Activated CD8-positive, alpha-beta T cell treated with anti-CD3 and anti-CD28 coated beads for 36 hours (primary cell): ENCODE results near the gene MCCC1. TPM values are rescaled to one million over a fixed set of nuclear protein-coding genes. Genes with fewer than 3 reads are reported as not detected.

Experiments
- ATAC-seq: fragments of 200-7000 bp; cut with Tn5 transposase; one replicate; pipeline ENCODE4 v1.10.0; 2021; ENCODE audit warnings: mild to moderate bottlenecking, moderate library complexity
- CTCF ChIA-PET: fragments of 350-600 bp; sonication (Branson Sonifier 250); formaldehyde crosslinking; loops from one replicate; lab custom pipeline; 2021; ENCODE audit warnings: antibody characterized with exemption; lab: Charles Lee
- POLR2A ChIA-PET: fragments of 350-600 bp; sonication (Branson Sonifier 250); formaldehyde crosslinking; loops from one replicate; lab custom pipeline; 2021; ENCODE audit warnings: antibody characterized with exemption; lab: Charles Lee
- DNase-seq: peaks from one replicate; pipeline ENCODE4 v3.0.0-alpha.2; 2020
- H3K27ac Mint-ChIP-seq: one replicate; pipeline ENCODE4 v1.8.0; 2021; ENCODE audit warnings: mild to moderate bottlenecking, mixed read lengths
- H3K27me3 Mint-ChIP-seq: one replicate; pipeline ENCODE4 v1.8.0; 2021; ENCODE audit warnings: mixed read lengths
- H3K36me3 Mint-ChIP-seq: one replicate; pipeline ENCODE4 v1.8.0; 2021; ENCODE audit warnings: low read depth, mixed read lengths
- H3K4me1 Mint-ChIP-seq: one replicate; pipeline ENCODE4 v1.8.0; 2021; ENCODE audit warnings: low read depth, mixed read lengths
- H3K4me3 Mint-ChIP-seq: one replicate; pipeline ENCODE4 v1.8.0; 2021; ENCODE audit warnings: mild to moderate bottlenecking, moderate library complexity, mixed read lengths
- H3K9me3 Mint-ChIP-seq: one replicate; pipeline ENCODE4 v1.8.0; 2021; ENCODE audit warnings: mixed read lengths
- CTCF ChIP-seq: fragments of 200-600 bp; IDR thresholded peaks from one replicate; pipeline ENCODE4 v1.8.0; 2022; ENCODE audit warnings: antibody characterized with exemption, mild to moderate bottlenecking
- intact Hi-C: fragments of 100-400 bp; cut with micrococcal nuclease; formaldehyde crosslinking; loops from one replicate; pipeline ENCODE4 v1.10.0; 2022
- total RNA-seq, 2 experiments: library from RNA; stranded (reverse); gene quantifications; one replicate each; pipeline ENCODE4 v1.2.3, GENCODE V29; 2021

The MCCC1 gene
- total RNA-seq, 2 experiments from 2014 or later: 35.0 to 38.0 TPM

- H3K9me3 Mint-ChIP-seq: no peaks in the 10 kb centered on the region
- peaks cover 6% of the 10 kb centered on the region for H3K36me3 Mint-ChIP-seq
- peak; percentile 39 for DNase-seq
- TF ChIP-seq CTCF: no peak
- H3K4me3 Mint-ChIP-seq: no peak overlapping the region
- peak overlapping the region; percentile 82 for H3K27ac Mint-ChIP-seq
- intact Hi-C loops: no loop called here
- ATAC-seq: peak; percentile 76
- H3K4me1 Mint-ChIP-seq: peaks cover 56% of the 10 kb centered on the region
- no peaks in the 10 kb centered on the region for H3K27me3 Mint-ChIP-seq
- ChIA-PET CTCF (no interaction called here), POLR2A (no interaction called here)
Measured at GRCh38 chr3:182967218-182968204, 131.8 kb downstream of the MCCC1 start.

- ChIA-PET CTCF (no interaction called here), POLR2A (no interaction called here)
- intact Hi-C loops: no loop called here
- ATAC-seq (no peak), DNase-seq (no peak)
- H3K9me3 Mint-ChIP-seq: no peaks in the 10 kb centered on the region
- H3K36me3 Mint-ChIP-seq: peaks cover 6% of the 10 kb centered on the region
- H3K4me1 Mint-ChIP-seq: peaks cover 48% of the 10 kb centered on the region
- no peaks in the 10 kb centered on the region for H3K27me3 Mint-ChIP-seq
- peak overlapping the region; percentile 59 for H3K27ac Mint-ChIP-seq
- no peak for TF ChIP-seq CTCF
- H3K4me3 Mint-ChIP-seq: no peak overlapping the region
Measured at GRCh38 chr3:182965861-182966366, 133.4 kb downstream of the MCCC1 start.

Other genes starting within 250 kb of the MCCC1 start
- gene DCUN1D1, start 119.0 kb downstream of the MCCC1 start, total RNA-seq: 10 to 100 TPM; 39.6 to 43.2 TPM
- 1 to 10 TPM; 8.5 to 9.0 TPM for gene LAMP3, start 63.2 kb upstream of the MCCC1 start, total RNA-seq
- gene B3GNT5, start 153.8 kb upstream of the MCCC1 start, total RNA-seq: 10 to 100 TPM; 25.8 to 26.1 TPM